H1 (cell line): ENCODE results near the gene FKRP. TPM values are rescaled to one million over a fixed set of nuclear protein-coding genes. Genes with fewer than 3 reads are reported as not detected.

ENCODE experiments used
- CTCF ChIA-PET: fragments of 300-600 bp; sonication (Branson Sonifier 250); formaldehyde crosslinking; loops from one replicate; lab custom pipeline; 2021; ENCODE audit not compliant: partially characterized antibody; lab: Charles Lee
- POLR2A ChIA-PET: fragments of 300-600 bp; sonication (Branson Sonifier 250); formaldehyde crosslinking; loops from one replicate; lab custom pipeline; 2021; ENCODE audit warnings: inconsistent platforms; ENCODE audit not compliant: partially characterized antibody; lab: Charles Lee
- DNase-seq, 2 experiments: peaks; one replicate each; pipeline versions ENCODE4 v3.0.0 to v3.0.0-alpha.2; 2010 to 2022; ENCODE audit warnings: low spot score in 2 of 2, low read depth in 1 of 2, mixed read lengths in 1 of 2
- FAIRE-seq: peaks from 2 replicates; lab custom pipeline; 2011; peaks lifted over from hg19 to GRCh38; lab: Jason Lieb, UNC
- H2AFZ ChIP-seq: 2 replicates; pipeline ENCODE4 v1.8.1; 2012; ENCODE audit warnings: low read length, inconsistent platforms
- H2AK5ac ChIP-seq: 2 replicates; pipeline ENCODE4 v1.6.1; 2013; ENCODE audit warnings: low read depth, low read length
- H2BK120ac ChIP-seq: replicated peaks from 2 replicates; pipeline ENCODE3; 2013; ENCODE audit warnings: low read depth, low read length, inconsistent platforms
- H2BK12ac ChIP-seq: 2 replicates; pipeline ENCODE4 v1.6.1; 2013; ENCODE audit warnings: low read depth, low read length
- H2BK15ac ChIP-seq: 2 replicates; pipeline ENCODE4 v1.6.1; 2013; ENCODE audit warnings: low read length
- H2BK20ac ChIP-seq: 2 replicates; pipeline ENCODE4 v1.6.1; 2013; ENCODE audit warnings: low read length
- H2BK5ac ChIP-seq: 2 replicates; pipeline ENCODE4 v1.6.1; 2013; ENCODE audit warnings: low read depth, low read length
- H3K14ac ChIP-seq: 2 replicates; pipeline ENCODE4 v1.6.1; 2013; ENCODE audit warnings: inconsistent platforms; ENCODE audit not compliant: insufficient read length
- H3K18ac ChIP-seq: 2 replicates; pipeline ENCODE4 v1.6.1; 2013; ENCODE audit warnings: low read length; ENCODE audit errors: extremely low read depth
- H3K23ac ChIP-seq: 2 replicates; pipeline ENCODE4 v1.6.1; 2013; ENCODE audit warnings: inconsistent platforms; ENCODE audit not compliant: insufficient read length
- H3K23me2 ChIP-seq: 2 replicates; pipeline ENCODE4 v1.6.1; 2013; ENCODE audit warnings: low read depth, low read length
- H3K27ac ChIP-seq: 2 replicates; pipeline ENCODE4 v1.6.1; 2011; ENCODE audit warnings: low read depth, low read length, inconsistent platforms
- H3K27me3 ChIP-seq, 4 experiments: replicated peaks in 1 of 4; 1 replicate in 1 of 4; 2 replicates in 3 of 4; pipeline versions ENCODE4 v1.6.1 to v1.8.1; 2011 to 2013; ENCODE audit warnings: low read length in 3 of 4, mild to moderate bottlenecking in 3 of 4, inconsistent platforms in 2 of 4, mixed read lengths in 2 of 4, moderate library complexity in 1 of 4; ENCODE audit not compliant: control insufficient read depth in 3 of 4, insufficient read depth in 3 of 4; ENCODE audit errors: extremely low read depth in 1 of 4
- H3K36me3 ChIP-seq, 4 experiments: 2 replicates each; pipeline versions ENCODE4 v1.6.1 to v1.8.1; 2011 to 2013; ENCODE audit warnings: mild to moderate bottlenecking in 4 of 4, low read length in 3 of 4, moderate library complexity in 2 of 4, control low read depth in 1 of 4, inconsistent platforms in 1 of 4; ENCODE audit not compliant: insufficient read depth in 4 of 4, control insufficient read depth in 2 of 4
- H3K4ac ChIP-seq: replicated peaks from 2 replicates; pipeline ENCODE3; 2013; ENCODE audit warnings: low read length, low read depth, mixed read lengths, inconsistent platforms; ENCODE audit not compliant: insufficient read length
- H3K4me1 ChIP-seq, 4 experiments: replicated peaks in 1 of 4; 1 replicate in 1 of 4; 2 replicates in 3 of 4; pipeline versions ENCODE4 v1.6.1 to v1.8.1; 2011 to 2013; ENCODE audit warnings: low read length in 3 of 4, inconsistent platforms in 2 of 4, mixed read lengths in 1 of 4; ENCODE audit not compliant: insufficient read depth in 4 of 4, control insufficient read depth in 3 of 4
- H3K4me2 ChIP-seq, 2 experiments: 2 replicates each; pipeline versions ENCODE4 v1.6.1 to v1.8.1; 2011 to 2013; ENCODE audit warnings: low read depth in 2 of 2, low read length in 2 of 2, control low read depth in 1 of 2, inconsistent platforms in 1 of 2, mild to moderate bottlenecking in 1 of 2; ENCODE audit not compliant: insufficient read depth in 1 of 2
- H3K4me3 ChIP-seq, 4 experiments: fragments of 200-600, 300-600 bp in 1 of 4; sonication (generic), shearing (Covaris generic), sonication (Bioruptor Twin) in 1 of 4; 2 replicates each; pipeline versions ENCODE4 v1.5.1 to v1.8.1; 2011 to 2016; ENCODE audit warnings: low read length in 4 of 4, low read depth in 3 of 4, control low read depth in 2 of 4, inconsistent platforms in 2 of 4, mild to moderate bottlenecking in 2 of 4, mixed read lengths in 1 of 4, moderate library complexity in 1 of 4; ENCODE audit not compliant: insufficient read depth in 2 of 4; ENCODE audit errors: extremely low read depth in 1 of 4
- H3K56ac ChIP-seq: replicated peaks from 2 replicates; pipeline ENCODE3; 2013; ENCODE audit warnings: low read depth, mild to moderate bottlenecking, mixed read lengths, low read length, inconsistent platforms; ENCODE audit not compliant: insufficient read length
- H3K79me1 ChIP-seq: 2 replicates; pipeline ENCODE4 v1.6.1; 2013; ENCODE audit warnings: low read depth, low read length, control low read depth
- H3K79me2 ChIP-seq, 2 experiments: 2 replicates each; pipeline versions ENCODE4 v1.6.1 to v1.8.1; 2012 to 2013; ENCODE audit warnings: low read length in 2 of 2, mild to moderate bottlenecking in 2 of 2, inconsistent platforms in 1 of 2; ENCODE audit not compliant: insufficient read depth in 2 of 2, control insufficient read depth in 1 of 2
- H3K9ac ChIP-seq, 4 experiments: replicated peaks in 1 of 4; 1 replicate in 1 of 4; 2 replicates in 3 of 4; pipeline versions ENCODE4 v1.6.1 to v1.8.1; 2011 to 2013; ENCODE audit warnings: low read depth in 3 of 4, low read length in 3 of 4, control low read depth in 2 of 4, mild to moderate bottlenecking in 2 of 4, moderate library complexity in 2 of 4, inconsistent platforms in 1 of 4; ENCODE audit errors: extremely low read depth in 1 of 4
- H3K9me3 ChIP-seq, 2 experiments: 2 replicates each; pipeline versions ENCODE4 v1.6.1 to v1.8.1; 2012 to 2013; ENCODE audit warnings: mild to moderate bottlenecking in 2 of 2, moderate library complexity in 2 of 2, control low read depth in 1 of 2, inconsistent platforms in 1 of 2, low read depth in 1 of 2, low read length in 1 of 2, mixed read lengths in 1 of 2; ENCODE audit not compliant: insufficient read depth in 2 of 2
- H4K20me1 ChIP-seq, 2 experiments: replicated peaks in 1 of 2; 2 replicates each; pipeline versions ENCODE3 to v1.8.1; 2011 to 2013; ENCODE audit warnings: inconsistent platforms in 2 of 2, low read length in 2 of 2, mild to moderate bottlenecking in 1 of 2; ENCODE audit not compliant: insufficient read depth in 2 of 2, control insufficient read depth in 1 of 2
- H4K5ac ChIP-seq: 2 replicates; pipeline ENCODE4 v1.6.1; 2013; ENCODE audit warnings: low read length, low read depth, mixed read lengths, inconsistent platforms; ENCODE audit not compliant: insufficient read length
- H4K8ac ChIP-seq: 2 replicates; pipeline ENCODE4 v1.8.0; 2013; ENCODE audit warnings: mild to moderate bottlenecking, moderate library complexity, low read length, inconsistent platforms; ENCODE audit not compliant: insufficient read depth; ENCODE audit errors: extremely low read depth
- H4K91ac ChIP-seq: replicated peaks from 2 replicates; pipeline ENCODE3; 2013; ENCODE audit warnings: low read length, mixed read lengths, inconsistent platforms; ENCODE audit not compliant: insufficient read length
- WGBS, 2 experiments: shearing (Covaris generic) in 1 of 2; methylation state at CpG; one replicate each; pipeline versions ENCODE4 v1.1.6 to v1.1.7; 2013 to 2015; ENCODE audit warnings: low lambda C conversion rate in 2 of 2, mixed read lengths in 2 of 2, inconsistent platforms in 1 of 2, low coverage in 1 of 2, missing lambda C conversion rate in 1 of 2; ENCODE audit not compliant: insufficient replicate concordance in 2 of 2, insufficient coverage in 1 of 2, insufficient read length in 1 of 2; ENCODE audit errors: extremely low coverage in 1 of 2, missing lambda C conversion rate in 1 of 2; 5-methylcytosine and 5-hydroxymethylcytosine counted together
- polyA plus RNA-seq, 7 experiments: library from polyadenylated mRNA; depleted of rRNA in 3 of 7; stranded (reverse) in 5 of 7; unstranded in 2 of 7; fragments of >200 nt in 5 of 7; fragments of 200-250 nt in 2 of 7; gene quantifications; 1 replicate in 5 of 7; 2 replicates in 1 of 7; 4 replicates in 1 of 7; pipeline versions ENCODE4 v1.2.1 to v1.2.3, GENCODE V29; 2011 to 2013; ENCODE audit warnings: missing spikeins in 2 of 7, mixed read lengths in 2 of 7
- total RNA-seq: library from RNA; stranded (reverse); fragmentation: NEBNext Ultra II Directional; extraction: Animal tissue kit (Norgen Biotek cat#: 25700); gene quantifications from 2 replicates; pipeline ENCODE4 v1.2.1, GENCODE V29; 2021

The FKRP gene
- total and polyA plus RNA-seq, 2 of the 8 experiments (the other 6 are each of a cell fraction or from before 2014, with no cell fraction given), result 17.1 to 24.4 TPM

GRCh38 chr19:46723023-46723461 is 22.8 kb upstream of the FKRP start:
- H3K9me3 ChIP-seq, result no peaks in the 10 kb centered on the region
- peaks cover 20 to 73% (median 56%) of the 10 kb centered on the region in 4 experiments for H3K36me3 ChIP-seq
- 92% methylated on average over 11 of the region's 16 CpGs; no CpG with 5 or more reads in 1 of the 2 experiments for WGBS, 2 experiments
- H2AK5ac ChIP-seq, result no peak overlapping the region
- H3K79me1 ChIP-seq, result peaks cover 5% of the 10 kb centered on the region; the same call in 1 of the 2 replicates
- no peak overlapping the region for H2BK15ac ChIP-seq
- no peak overlapping the region for H2BK5ac ChIP-seq
- FAIRE-seq, result no peak
- no peak overlapping the region for H3K4me2 ChIP-seq
- H2AFZ ChIP-seq, result no peak overlapping the region
- H4K8ac ChIP-seq, result no peak overlapping the region
- H3K4me3 ChIP-seq, result no peak overlapping the region
- POLR2A ChIA-PET, result interaction anchor here (0.8 to 1.8 kb wide), 5 partner anchors 9 to 64 kb away, joined by 3 to 4 read pairs (median 4); no protein-coding TSS in a partner anchor
- no peak overlapping the region for H2BK120ac ChIP-seq
- H3K4me1 ChIP-seq, result peaks cover 0 to 7% (median under 1%) of the 10 kb centered on the region in 4 experiments; a peak in 5 of 7 replicates
- H3K56ac ChIP-seq, result no peak overlapping the region
- no peak for DNase-seq
- no peaks in the 10 kb centered on the region for H3K27me3 ChIP-seq
- no peak overlapping the region for H3K9ac ChIP-seq
- H3K23ac ChIP-seq, result no peak overlapping the region
- H4K5ac ChIP-seq, result no peak overlapping the region
- peaks cover 12 to 34% of the 10 kb centered on the region in 2 experiments for H4K20me1 ChIP-seq
- CTCF ChIA-PET, result interaction anchor here (0.5 to 15.8 kb wide), 7 partner anchors 12 to 57 kb away, joined by 3 to 188 read pairs (median 4); no protein-coding TSS in a partner anchor
- H3K18ac ChIP-seq, result no peak overlapping the region
- no peak overlapping the region for H3K14ac ChIP-seq
- no peak overlapping the region for H4K91ac ChIP-seq
- H3K79me2 ChIP-seq, result peaks cover 0 to 3% of the 10 kb centered on the region in 2 experiments; a peak in 1 of 4 replicates
- 0 out of 2 replicates have a peak overlapping the region, but pooled peaks have one; percentile 15 for H3K27ac ChIP-seq
- H3K23me2 ChIP-seq, result no peaks in the 10 kb centered on the region
- H2BK12ac ChIP-seq, result no peak overlapping the region
- no peak overlapping the region for H3K4ac ChIP-seq
- H2BK20ac ChIP-seq, result no peak overlapping the region
